Measurements from ENCODE around the gene JAKMIP2. TPM values are rescaled to one million over a fixed set of nuclear protein-coding genes. Genes with fewer than 3 reads are reported as not detected.

Gene JAKMIP2
- total and polyA plus RNA-seq, 4 donors = 0.13 to 1.9 (median 0.42) TPM; not detected in 1

- DNase-seq = no peak
- Histone ChIP-seq H3K4me1 (ENCODE audit: control insufficient read depth in 1 of 2, insufficient read depth in 2 of 2, low read length in 2 of 2) (no peaks in the 10 kb centered on the region), H3K27me3 (ENCODE audit: control insufficient read depth in 1 of 2, insufficient read depth in 2 of 2, low read length in 1 of 2) (no peaks in the 10 kb centered on the region), H3K27ac (ENCODE audit: low read depth in 1 of 2, low read length in 2 of 2) (no peak overlapping the region), H3K4me3 (ENCODE audit: low read length in 2 of 2) (no peak overlapping the region), H3K9me3 (ENCODE audit: control insufficient read depth, low read length) (no peaks in the 10 kb centered on the region), H3K36me3 (ENCODE audit: control insufficient read depth in 1 of 2, insufficient read depth in 2 of 2, low read length in 1 of 2) (no peaks in the 10 kb centered on the region)
- ATAC-seq (ENCODE audit: low FRiP score) = no peak
- intact Hi-C loops (cut with DNase I) = no loop called here
- WGBS, 2 donors = 25 to 26% methylated on average over 1 of the region's 1 CpG
These were observed 38.7 kb downstream of the JAKMIP2 start for GRCh38 chr5:147743678-147744374.

GRCh38 chr5:147743012-147743411 is 39.5 kb downstream of the JAKMIP2 start:
- H3K4me3 ChIP-seq (ENCODE audit: low read length in 2 of 2) = no peak overlapping the region
- no peaks in the 10 kb centered on the region for H3K27me3 ChIP-seq (ENCODE audit: control insufficient read depth in 1 of 2, insufficient read depth in 2 of 2, low read length in 1 of 2)
- no peaks in the 10 kb centered on the region for H3K4me1 ChIP-seq (ENCODE audit: control insufficient read depth in 1 of 2, insufficient read depth in 2 of 2, low read length in 2 of 2)
- ATAC-seq (ENCODE audit: low FRiP score) = no peak
- no peaks in the 10 kb centered on the region for H3K36me3 ChIP-seq (ENCODE audit: control insufficient read depth in 1 of 2, insufficient read depth in 2 of 2, low read length in 1 of 2)
- DNase-seq = no peak
- H3K9me3 ChIP-seq (ENCODE audit: control insufficient read depth, low read length) = no peaks in the 10 kb centered on the region
- intact Hi-C loops (cut with DNase I) = no loop called here
- WGBS, 2 donors = 79 to 83% methylated on average over 2 of the region's 2 CpGs
- no peak overlapping the region for H3K27ac ChIP-seq (ENCODE audit: low read depth in 1 of 2, low read length in 2 of 2)

DNA sequence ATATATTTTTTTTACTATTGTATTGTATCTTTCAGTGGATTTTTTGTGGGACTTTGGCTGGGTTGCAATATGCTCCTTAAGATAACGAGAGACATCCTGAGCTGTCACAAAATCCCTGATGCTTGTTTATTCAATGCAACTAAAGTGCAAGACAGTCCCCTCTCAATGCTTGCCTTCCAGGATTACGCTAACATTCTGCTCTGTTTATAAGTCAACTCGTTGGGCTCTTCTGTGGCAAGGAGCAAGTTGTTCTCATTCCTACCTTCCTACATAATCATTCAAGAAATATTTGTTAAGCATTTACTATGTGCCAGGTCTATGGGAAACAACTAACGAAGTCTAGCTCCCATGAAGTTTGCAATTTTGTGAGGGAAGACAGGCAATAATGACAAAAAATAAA is 40.4 kb downstream of the JAKMIP2 start:
- no peak overlapping the region for H3K4me3 ChIP-seq (ENCODE audit: low read length in 2 of 2)
- H3K27me3 ChIP-seq (ENCODE audit: control insufficient read depth in 1 of 2, insufficient read depth in 2 of 2, low read length in 1 of 2) = no peaks in the 10 kb centered on the region
- H3K9me3 ChIP-seq (ENCODE audit: control insufficient read depth, low read length) = no peaks in the 10 kb centered on the region
- DNase-seq (no peak), ATAC-seq (ENCODE audit: low FRiP score) (no peak)
- WGBS, 2 donors = 57 to 67% methylated on average over 4 of the region's 4 CpGs
- H3K36me3 ChIP-seq (ENCODE audit: control insufficient read depth in 1 of 2, insufficient read depth in 2 of 2, low read length in 1 of 2) = no peaks in the 10 kb centered on the region
- H3K27ac ChIP-seq (ENCODE audit: low read depth in 1 of 2, low read length in 2 of 2) = no peak overlapping the region
- no peaks in the 10 kb centered on the region for H3K4me1 ChIP-seq (ENCODE audit: control insufficient read depth in 1 of 2, insufficient read depth in 2 of 2, low read length in 2 of 2)
- intact Hi-C loops (cut with DNase I) = no loop called here

- 94 to 97% methylated on average over 4 of the region's 4 CpGs for WGBS, 2 donors
- Histone ChIP-seq H3K27ac (ENCODE audit: low read depth in 1 of 2, low read length in 2 of 2) (no peak overlapping the region), H3K4me3 (ENCODE audit: low read length in 2 of 2) (no peak overlapping the region), H3K36me3 (ENCODE audit: control insufficient read depth in 1 of 2, insufficient read depth in 2 of 2, low read length in 1 of 2) (no peaks in the 10 kb centered on the region), H3K4me1 (ENCODE audit: control insufficient read depth in 1 of 2, insufficient read depth in 2 of 2, low read length in 2 of 2) (no peaks in the 10 kb centered on the region), H3K9me3 (ENCODE audit: control insufficient read depth, low read length) (no peaks in the 10 kb centered on the region), H3K27me3 (ENCODE audit: control insufficient read depth in 1 of 2, insufficient read depth in 2 of 2, low read length in 1 of 2) (no peaks in the 10 kb centered on the region)
- no peak for ATAC-seq (ENCODE audit: low FRiP score)
- intact Hi-C loops (cut with DNase I) = no loop called here
- DNase-seq = no peak
These were observed 41.7 kb downstream of the JAKMIP2 start for GRCh38 chr5:147740864-147741263.

DNA sequence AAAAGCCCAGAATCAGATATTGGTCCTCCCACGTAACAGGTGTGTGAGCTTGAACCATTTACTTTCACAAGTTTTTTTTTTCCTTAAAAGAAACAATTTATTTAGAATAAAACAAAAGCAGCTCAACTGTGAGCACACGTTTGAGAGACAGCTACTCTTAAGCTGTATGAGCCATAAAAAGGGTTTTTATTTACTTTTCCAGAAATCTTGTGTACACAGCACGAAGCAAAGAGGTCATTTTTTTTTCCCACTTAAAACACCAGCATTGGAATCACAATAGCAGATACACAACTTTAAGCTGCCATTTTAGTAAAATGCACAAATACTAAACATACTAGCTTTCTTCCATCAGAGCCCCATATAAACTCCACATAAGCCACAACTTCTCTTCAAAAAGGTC is 44.6 kb downstream of the JAKMIP2 start:
- H3K36me3 ChIP-seq (ENCODE audit: control insufficient read depth in 1 of 2, insufficient read depth in 2 of 2, low read length in 1 of 2) = no peaks in the 10 kb centered on the region
- H3K4me3 ChIP-seq (ENCODE audit: low read length in 2 of 2) = no peak overlapping the region
- ATAC-seq (ENCODE audit: low FRiP score) = no peak
- WGBS, 2 donors = 36 to 49% methylated on average over 3 of the region's 3 CpGs
- DNase-seq = no peak
- H3K9me3 ChIP-seq (ENCODE audit: control insufficient read depth, low read length) = no peaks in the 10 kb centered on the region
- no peak overlapping the region for H3K27ac ChIP-seq (ENCODE audit: low read depth in 1 of 2, low read length in 2 of 2)
- H3K4me1 ChIP-seq (ENCODE audit: control insufficient read depth in 1 of 2, insufficient read depth in 2 of 2, low read length in 2 of 2) = no peaks in the 10 kb centered on the region
- intact Hi-C loops (cut with DNase I) = no loop called here
- no peaks in the 10 kb centered on the region for H3K27me3 ChIP-seq (ENCODE audit: control insufficient read depth in 1 of 2, insufficient read depth in 2 of 2, low read length in 1 of 2)

DNA sequence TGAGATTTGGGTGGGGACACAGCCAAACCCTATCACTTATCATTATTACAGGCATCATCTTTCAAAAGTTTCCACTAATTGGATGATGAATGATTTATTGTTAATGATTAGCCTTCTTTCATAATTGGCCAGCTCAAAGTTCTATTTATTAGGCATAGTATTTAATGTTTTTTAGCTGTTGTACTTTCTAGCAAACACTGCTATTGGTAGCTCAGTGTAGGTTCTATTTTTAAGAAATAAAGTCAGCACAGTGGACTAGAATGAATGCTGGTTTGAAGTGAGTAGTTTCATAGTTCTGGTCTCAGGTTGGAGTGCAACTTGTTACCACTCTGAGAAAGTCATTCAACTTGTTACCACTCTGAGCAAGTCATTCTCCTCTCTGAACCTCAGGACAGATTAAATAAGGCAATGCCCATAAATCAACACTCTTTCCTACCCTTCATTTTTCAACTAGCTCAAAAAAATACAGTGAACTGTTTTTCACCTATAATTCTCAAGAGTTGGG is 46.9 kb downstream of the JAKMIP2 start:
- intact Hi-C loops (cut with DNase I) = no loop called here
- no peaks in the 10 kb centered on the region for H3K27me3 ChIP-seq (ENCODE audit: control insufficient read depth in 1 of 2, insufficient read depth in 2 of 2, low read length in 1 of 2)
- ATAC-seq (ENCODE audit: low FRiP score) = no peak
- no peaks in the 10 kb centered on the region for H3K36me3 ChIP-seq (ENCODE audit: control insufficient read depth in 1 of 2, insufficient read depth in 2 of 2, low read length in 1 of 2)
- no peaks in the 10 kb centered on the region for H3K4me1 ChIP-seq (ENCODE audit: control insufficient read depth in 1 of 2, insufficient read depth in 2 of 2, low read length in 2 of 2)
- H3K4me3 ChIP-seq (ENCODE audit: low read length in 2 of 2) = no peak overlapping the region
- DNase-seq = no peak
- H3K27ac ChIP-seq (ENCODE audit: low read depth in 1 of 2, low read length in 2 of 2) = no peak overlapping the region
- no peaks in the 10 kb centered on the region for H3K9me3 ChIP-seq (ENCODE audit: control insufficient read depth, low read length)

GRCh38 chr5:147734894-147735293 is 47.6 kb downstream of the JAKMIP2 start:
- Histone ChIP-seq H3K27me3 (ENCODE audit: control insufficient read depth in 1 of 2, insufficient read depth in 2 of 2, low read length in 1 of 2) (no peaks in the 10 kb centered on the region), H3K9me3 (ENCODE audit: control insufficient read depth, low read length) (no peaks in the 10 kb centered on the region), H3K4me1 (ENCODE audit: control insufficient read depth in 1 of 2, insufficient read depth in 2 of 2, low read length in 2 of 2) (no peaks in the 10 kb centered on the region), H3K27ac (ENCODE audit: low read depth in 1 of 2, low read length in 2 of 2) (no peak overlapping the region), H3K36me3 (ENCODE audit: control insufficient read depth in 1 of 2, insufficient read depth in 2 of 2, low read length in 1 of 2) (no peaks in the 10 kb centered on the region), H3K4me3 (ENCODE audit: low read length in 2 of 2) (no peak overlapping the region)
- DNase-seq = no peak
- intact Hi-C loops (cut with DNase I) = no loop called here
- 64 to 72% methylated on average over 4 of the region's 4 CpGs for WGBS, 2 donors
- no peak for ATAC-seq (ENCODE audit: low FRiP score)

DNA sequence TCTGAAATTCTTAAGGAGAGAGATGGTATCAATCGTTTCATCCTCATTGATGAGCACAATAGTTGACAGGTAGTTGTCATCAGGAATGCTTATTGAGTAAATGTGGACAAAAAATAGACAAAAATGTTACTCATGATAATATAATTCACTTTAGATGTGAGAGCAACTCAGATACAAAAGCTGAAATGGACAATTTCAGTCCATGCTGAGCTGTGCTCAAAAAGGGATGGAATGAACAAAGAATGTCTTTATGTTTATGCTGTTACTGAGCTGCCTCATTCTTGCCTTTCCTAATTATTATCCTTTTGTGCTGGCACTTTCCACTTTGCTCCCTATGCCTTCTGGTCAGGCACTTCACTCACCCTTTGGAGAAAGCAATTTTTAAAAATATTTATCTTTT is 49.5 kb downstream of the JAKMIP2 start:
- no peaks in the 10 kb centered on the region for H3K36me3 ChIP-seq (ENCODE audit: control insufficient read depth in 1 of 2, insufficient read depth in 2 of 2, low read length in 1 of 2)
- no peak overlapping the region for H3K4me3 ChIP-seq (ENCODE audit: low read length in 2 of 2)
- H3K27me3 ChIP-seq (ENCODE audit: control insufficient read depth in 1 of 2, insufficient read depth in 2 of 2, low read length in 1 of 2) = no peaks in the 10 kb centered on the region
- no peak for ATAC-seq (ENCODE audit: low FRiP score)
- H3K27ac ChIP-seq (ENCODE audit: low read depth in 1 of 2, low read length in 2 of 2) = no peak overlapping the region
- no peaks in the 10 kb centered on the region for H3K4me1 ChIP-seq (ENCODE audit: control insufficient read depth in 1 of 2, insufficient read depth in 2 of 2, low read length in 2 of 2)
- DNase-seq = no peak
- 75 to 80% methylated on average over 1 of the region's 1 CpG for WGBS, 2 donors
- H3K9me3 ChIP-seq (ENCODE audit: control insufficient read depth, low read length) = no peaks in the 10 kb centered on the region
- intact Hi-C loops (cut with DNase I) = no loop called here

DNA sequence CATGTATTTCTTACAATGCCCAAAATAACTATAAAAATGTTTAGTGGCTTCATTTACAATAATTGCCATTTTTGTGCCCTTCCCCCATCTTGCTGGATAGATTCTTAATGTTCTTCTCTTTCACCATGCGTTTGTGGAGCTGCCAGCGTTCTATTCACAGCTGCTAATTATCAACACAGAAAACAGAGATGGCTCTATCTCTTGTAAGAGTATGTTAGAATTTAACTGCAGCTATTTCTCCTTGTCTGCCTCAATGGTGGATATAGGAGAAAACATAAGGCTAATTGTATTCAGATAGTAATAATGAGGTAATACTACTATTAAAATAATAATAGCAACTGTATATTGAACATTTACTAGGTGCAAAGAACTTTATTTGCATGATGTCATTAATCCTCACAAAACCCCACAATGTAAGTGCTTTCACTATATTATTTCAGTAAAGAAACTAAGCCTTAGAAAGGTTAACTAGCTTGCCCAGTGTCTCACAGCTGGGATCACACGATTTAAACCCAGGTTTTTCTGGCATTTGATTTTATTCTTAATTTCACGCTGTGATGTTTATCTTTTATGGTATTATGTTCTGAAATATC is 50.1 kb downstream of the JAKMIP2 start:
- H3K9me3 ChIP-seq (ENCODE audit: control insufficient read depth, low read length) = no peaks in the 10 kb centered on the region
- H3K4me1 ChIP-seq (ENCODE audit: control insufficient read depth in 1 of 2, insufficient read depth in 2 of 2, low read length in 2 of 2) = no peaks in the 10 kb centered on the region
- ATAC-seq (ENCODE audit: low FRiP score) = no peak
- no peaks in the 10 kb centered on the region for H3K36me3 ChIP-seq (ENCODE audit: control insufficient read depth in 1 of 2, insufficient read depth in 2 of 2, low read length in 1 of 2)
- no peak for DNase-seq
- WGBS, 2 donors = 55 to 61% methylated on average over 4 of the region's 4 CpGs
- intact Hi-C loops (cut with DNase I) = no loop called here
- no peaks in the 10 kb centered on the region for H3K27me3 ChIP-seq (ENCODE audit: control insufficient read depth in 1 of 2, insufficient read depth in 2 of 2, low read length in 1 of 2)
- no peak overlapping the region for H3K27ac ChIP-seq (ENCODE audit: low read depth in 1 of 2, low read length in 2 of 2)
- H3K4me3 ChIP-seq (ENCODE audit: low read length in 2 of 2) = no peak overlapping the region
